Stimulated activated CD4-positive, alpha-beta T cell treated with anti-CD3 and anti-CD28 coated beads, Interleukin-4, amount 100 ng/mL, for 48 hours (primary cell): Measurements from ENCODE around the gene HSDL1.

Experiments
- DNase-seq, 2 donors: peaks; one replicate each; pipeline ENCODE4 v3.0.0-alpha.2; 2020; ENCODE audit warnings: low read depth in 2 of 2

Gene HSDL1

GRCh38 chr16:84107921-84108320 is 37.1 kb downstream of the HSDL1 start:
- no peak for DNase-seq

- no peak for DNase-seq
These were observed 38.8 kb downstream of the HSDL1 start for GRCh38 chr16:84105948-84106740.

- no peak for DNase-seq
These were observed 39.6 kb downstream of the HSDL1 start for GRCh38 chr16:84105301-84105815.

- DNase-seq: no peak
These were observed 40.7 kb downstream of the HSDL1 start for GRCh38 chr16:84104231-84104630.

- no peak for DNase-seq
These were observed 41.3 kb downstream of the HSDL1 start for GRCh38 chr16:84103678-84104077.

GRCh38 chr16:84098939-84099338 is 46.0 kb downstream of the HSDL1 start:
- DNase-seq: no peak

- no peak for DNase-seq
These were observed 48.5 kb downstream of the HSDL1 start for GRCh38 chr16:84096447-84097005.

GRCh38 chr16:84095466-84095865 is 49.5 kb downstream of the HSDL1 start:
- no peak for DNase-seq

- DNase-seq: no peak
These were observed 51.1 kb downstream of the HSDL1 start for GRCh38 chr16:84093879-84094270.

GRCh38 chr16:84093120-84093878 is 51.7 kb downstream of the HSDL1 start:
- DNase-seq: no peak

- DNase-seq: no peak
These were observed 53.5 kb downstream of the HSDL1 start for GRCh38 chr16:84091460-84091859.

GRCh38 chr16:84090211-84090610 is 54.8 kb downstream of the HSDL1 start:
- DNase-seq: no peak

- peak; percentile 37 to 43 for DNase-seq
These were observed 56.1 kb downstream of the HSDL1 start for GRCh38 chr16:84088695-84089395.

- no peak for DNase-seq
These were observed 57.4 kb downstream of the HSDL1 start for GRCh38 chr16:84087466-84088151.

- no peak for DNase-seq
These were observed 58.0 kb downstream of the HSDL1 start for GRCh38 chr16:84087001-84087400.

GRCh38 chr16:84086341-84086740 is 58.6 kb downstream of the HSDL1 start:
- no peak for DNase-seq

GRCh38 chr16:84085773-84086172 is 59.2 kb downstream of the HSDL1 start:
- DNase-seq: no peak

- DNase-seq: no peak
These were observed 59.7 kb downstream of the HSDL1 start for GRCh38 chr16:84085271-84085667.

- peak; percentile 50 to 54 for DNase-seq
These were observed 60.3 kb downstream of the HSDL1 start for GRCh38 chr16:84084570-84085270.

GRCh38 chr16:84082835-84083569 is 62.0 kb downstream of the HSDL1 start:
- DNase-seq: no peak
